GM20000 (cell line): ENCODE results near the gene LXN.
A peak's percentile ranks its signal among the peaks of the same experiment; 100 is the strongest.

Experiments used
- DNase-seq: peaks from one replicate; pipeline ENCODE4 v3.0.0; 2012; ENCODE audit warnings: low spot score
- CTCF ChIP-seq: IDR thresholded peaks from 2 replicates; pipeline ENCODE4 v1.5.1; 2012; ENCODE audit warnings: mild to moderate bottlenecking, control low read depth; ENCODE audit errors: extremely low read depth, missing control alignments

The LXN gene

GRCh38 chr3:158666416-158666815, 6.0 kb downstream of the LXN start:
- TF ChIP-seq CTCF: no peak
- DNase-seq: no peak

GRCh38 chr3:158663832-158664231, 8.6 kb downstream of the LXN start:
- no peak for DNase-seq
- TF ChIP-seq CTCF: no peak

- no peak for DNase-seq
- no peak for TF ChIP-seq CTCF
Observed at GRCh38 chr3:158663246-158663645, 9.2 kb downstream of the LXN start.

- no peak for DNase-seq
Observed at GRCh38 chr3:158660711-158661110, 11.7 kb downstream of the LXN start.

GRCh38 chr3:158659454-158660237, 12.8 kb downstream of the LXN start:
- peak; percentile 63 for TF ChIP-seq CTCF
- DNase-seq: peak; percentile 56

More at GRCh38 chr3:158660711-158661110, 11.7 kb downstream of the LXN start:
- TF ChIP-seq CTCF: no peak

- DNase-seq: no peak
- TF ChIP-seq CTCF: no peak
Observed at GRCh38 chr3:158658889-158659288, 13.6 kb downstream of the LXN start.

GRCh38 chr3:158652463-158652862, 20.0 kb downstream of the LXN start:
- TF ChIP-seq CTCF: no peak
- DNase-seq: no peak
